Stimulated activated naive CD8-positive, alpha-beta T cell treated with anti-CD3 and anti-CD28 coated beads, Interleukin-15, amount 100 ng/mL, for 72 hours (primary cell): ENCODE data around the gene ZNF516.

Source experiments
- ATAC-seq: fragments of 150-1000 bp; cut with Tn5 transposase; 2 replicates; pipeline ENCODE4 v1.10.0; 2021; ENCODE audit warnings: mild to moderate bottlenecking, moderate library complexity
- DNase-seq, 2 donors: peaks; one replicate each; pipeline ENCODE4 v3.0.0; 2021 to 2022
- H3K27ac Mint-ChIP-seq, 2 donors: one replicate each; pipeline ENCODE4 v1.8.0; 2022; ENCODE audit warnings: mild to moderate bottlenecking in 2 of 2, mixed read lengths in 2 of 2, moderate library complexity in 2 of 2
- H3K27me3 Mint-ChIP-seq: one replicate; pipeline ENCODE4 v1.8.0; 2022; ENCODE audit warnings: mixed read lengths
- H3K4me1 Mint-ChIP-seq: one replicate; pipeline ENCODE4 v1.8.0; 2022; ENCODE audit warnings: mild to moderate bottlenecking, mixed read lengths
- H3K4me3 Mint-ChIP-seq, 2 donors: one replicate each; pipeline ENCODE4 v1.8.0; 2022; ENCODE audit warnings: mild to moderate bottlenecking in 2 of 2, mixed read lengths in 2 of 2, moderate library complexity in 1 of 2
- H3K9me3 Mint-ChIP-seq, 2 donors: one replicate each; pipeline ENCODE4 v1.8.0; 2022; ENCODE audit warnings: mixed read lengths in 2 of 2

ZNF516 gene

DNA sequence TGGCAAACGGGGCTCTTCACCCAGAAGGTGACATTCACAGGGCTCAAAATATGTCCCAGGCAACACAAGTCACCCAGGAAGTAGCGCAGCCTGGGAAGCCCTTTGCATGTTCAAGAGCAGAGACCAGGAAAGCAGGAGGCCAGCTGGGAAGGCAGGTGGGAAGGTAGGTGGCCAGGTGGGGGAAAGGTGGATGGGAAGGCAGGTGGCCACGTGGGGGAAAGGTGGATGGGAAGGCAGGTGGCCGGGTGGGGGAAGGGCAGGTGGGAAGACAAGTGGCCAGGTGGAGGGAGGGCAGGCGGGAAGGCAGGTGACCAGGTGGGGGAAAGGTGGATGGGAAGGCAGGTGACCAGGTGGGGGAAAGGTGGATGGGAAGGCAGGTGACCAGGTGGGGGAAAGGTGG lies 102.7 kb downstream of the ZNF516 start:
- peaks cover 6% of the 10 kb centered on the region for H3K27me3 Mint-ChIP-seq
- H3K27ac Mint-ChIP-seq = peak overlapping the region; percentile 34 to 87
- DNase-seq = no peak
- no peak overlapping the region for H3K4me3 Mint-ChIP-seq
- no peaks in the 10 kb centered on the region for H3K9me3 Mint-ChIP-seq
- peaks cover 60% of the 10 kb centered on the region for H3K4me1 Mint-ChIP-seq
- no peak for ATAC-seq

DNA sequence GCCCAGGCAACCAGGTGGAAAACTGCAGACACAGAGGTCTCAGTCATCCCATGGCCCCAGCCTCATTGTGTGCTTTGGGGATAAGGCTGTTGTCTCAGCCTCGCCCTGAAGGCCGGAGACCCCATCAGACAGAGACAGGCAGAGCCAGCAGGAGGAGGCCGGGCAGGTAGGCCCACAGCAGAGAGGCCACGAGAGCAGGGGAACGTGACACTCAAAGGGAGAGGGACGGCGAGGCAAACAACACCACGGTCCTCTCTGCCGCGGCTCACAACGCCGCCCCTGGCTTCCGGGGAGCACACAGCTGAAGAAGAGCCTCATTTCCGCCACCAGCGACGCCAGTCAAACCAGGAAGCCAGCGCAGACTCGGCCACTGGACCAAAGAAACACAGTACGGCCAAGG lies 103.3 kb downstream of the ZNF516 start:
- Mint-ChIP-seq H3K4me1 (peaks cover 64% of the 10 kb centered on the region), H3K27me3 (peaks cover 6% of the 10 kb centered on the region), H3K4me3 (no peak overlapping the region), H3K9me3 (no peaks in the 10 kb centered on the region), H3K27ac (peak overlapping the region in 1 of 2 donors; percentile 31)
- peak in 1 of 2 donors; percentile 7 for DNase-seq
- ATAC-seq = peak; percentile 5

DNA sequence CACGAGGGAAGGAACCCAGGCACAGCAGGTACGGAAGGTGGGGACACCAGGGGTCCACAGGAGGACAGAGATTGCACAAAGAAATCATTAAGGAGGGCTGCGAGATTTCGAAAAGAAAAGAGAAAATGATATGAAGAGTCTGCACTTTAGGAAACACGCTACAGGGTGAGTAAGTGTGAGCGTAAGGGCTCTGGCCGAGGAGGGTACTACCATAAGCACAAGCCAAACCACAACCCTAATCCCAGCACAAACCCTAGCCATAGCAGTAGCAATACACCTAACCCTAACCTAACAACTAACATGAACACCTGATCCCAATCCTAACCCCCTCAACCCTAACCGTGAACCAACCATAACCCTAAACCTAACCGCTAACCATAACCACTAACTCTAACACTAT lies 104.0 kb downstream of the ZNF516 start:
- no peaks in the 10 kb centered on the region for H3K9me3 Mint-ChIP-seq
- H3K27ac Mint-ChIP-seq = no peak overlapping the region
- no peak overlapping the region for H3K4me3 Mint-ChIP-seq

DNA sequence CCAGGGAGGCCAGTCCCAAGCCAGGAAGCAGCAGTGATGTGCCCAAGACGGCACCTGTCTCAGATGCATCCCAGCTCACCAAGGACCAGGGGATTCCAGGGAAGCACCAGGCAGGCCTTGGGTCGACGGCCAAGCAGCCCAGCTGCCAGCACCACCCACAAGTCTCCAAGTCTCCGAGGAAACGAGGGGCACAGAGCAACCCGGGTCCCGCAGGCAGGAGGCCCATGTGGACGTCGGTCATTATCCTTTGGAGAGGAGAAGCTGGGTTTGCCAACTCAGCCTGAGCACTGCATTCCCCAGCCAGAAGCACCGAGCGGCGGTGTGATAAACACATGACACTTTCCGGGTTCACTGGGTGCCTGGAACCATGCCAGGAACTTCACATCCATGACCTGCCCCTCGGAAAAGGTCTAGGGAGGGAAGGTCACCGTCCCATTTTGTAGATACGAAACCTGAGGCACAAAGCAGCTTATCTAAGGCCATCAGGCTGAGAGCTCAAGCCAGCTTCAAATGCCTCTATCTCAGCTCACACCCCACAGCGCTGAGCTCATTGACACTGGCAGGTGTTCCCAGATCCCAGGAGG lies 104.5 kb downstream of the ZNF516 start:
- H3K4me3 Mint-ChIP-seq = no peak overlapping the region
- H3K27ac Mint-ChIP-seq = no peak overlapping the region
- DNase-seq = peak in 1 of 2 donors; percentile 7
- H3K27me3 Mint-ChIP-seq = peaks cover 6% of the 10 kb centered on the region
- peaks cover 70% of the 10 kb centered on the region for H3K4me1 Mint-ChIP-seq
- H3K9me3 Mint-ChIP-seq = no peaks in the 10 kb centered on the region
- ATAC-seq = no peak

More for the DNA sequence above, 104.0 kb downstream of the ZNF516 start:
- Mint-ChIP-seq H3K27me3 (peaks cover 6% of the 10 kb centered on the region), H3K4me1 (peaks cover 65% of the 10 kb centered on the region)
- DNase-seq (peak in 1 of 2 donors; percentile 2), ATAC-seq (peak; percentile 14)

DNA sequence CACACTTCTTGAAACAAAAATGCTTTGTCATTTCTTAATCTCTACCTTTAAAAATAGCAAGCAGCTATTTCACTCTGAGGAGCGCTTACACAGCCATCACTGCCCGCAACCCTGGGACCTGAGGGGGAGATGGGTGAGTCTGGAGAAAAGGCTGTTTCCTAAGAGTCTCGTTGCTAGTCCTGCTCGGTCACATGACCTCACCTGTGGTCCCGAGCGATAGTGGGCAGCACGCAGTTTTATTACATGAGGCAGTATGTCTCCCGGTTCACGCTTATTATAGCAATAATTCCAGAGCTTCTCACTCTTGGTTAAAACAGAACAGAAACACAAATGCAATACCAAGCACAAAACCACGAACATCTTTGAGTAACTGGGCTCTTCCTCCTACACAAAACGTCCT lies 105.3 kb downstream of the ZNF516 start:
- H3K4me1 Mint-ChIP-seq = peaks cover 75% of the 10 kb centered on the region
- DNase-seq (peak in 1 of 2 donors; percentile 2), ATAC-seq (no peak)
- no peaks in the 10 kb centered on the region for H3K9me3 Mint-ChIP-seq
- H3K27ac Mint-ChIP-seq = no peak overlapping the region
- peaks cover 6% of the 10 kb centered on the region for H3K27me3 Mint-ChIP-seq
- H3K4me3 Mint-ChIP-seq = no peak overlapping the region

DNA sequence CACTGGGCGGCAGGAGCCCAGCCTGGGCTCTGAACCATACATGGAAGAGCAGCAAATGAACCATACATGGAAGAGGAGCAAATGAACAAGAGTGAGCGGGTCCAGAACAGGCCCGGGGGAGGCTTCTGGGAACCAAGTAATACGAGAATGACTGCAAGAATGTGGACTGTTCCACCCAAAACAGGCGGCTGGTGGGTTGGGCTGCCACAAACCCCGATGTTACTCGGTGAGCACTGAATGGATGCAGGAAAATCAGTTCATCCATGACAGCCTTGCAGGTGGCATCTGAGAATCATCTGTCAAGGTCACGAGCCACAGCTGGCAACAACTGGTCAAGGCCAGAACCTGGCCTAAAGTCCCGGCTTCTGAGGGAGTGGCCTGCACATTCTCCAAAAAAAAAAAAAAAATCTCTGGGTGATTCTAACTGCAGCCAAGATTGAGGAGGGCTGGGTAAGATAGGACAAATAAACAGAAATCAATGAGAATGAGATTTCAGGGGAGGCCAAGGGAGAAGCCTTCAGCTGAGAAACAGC lies 106.1 kb downstream of the ZNF516 start:
- peaks cover 79% of the 10 kb centered on the region for H3K4me1 Mint-ChIP-seq

DNA sequence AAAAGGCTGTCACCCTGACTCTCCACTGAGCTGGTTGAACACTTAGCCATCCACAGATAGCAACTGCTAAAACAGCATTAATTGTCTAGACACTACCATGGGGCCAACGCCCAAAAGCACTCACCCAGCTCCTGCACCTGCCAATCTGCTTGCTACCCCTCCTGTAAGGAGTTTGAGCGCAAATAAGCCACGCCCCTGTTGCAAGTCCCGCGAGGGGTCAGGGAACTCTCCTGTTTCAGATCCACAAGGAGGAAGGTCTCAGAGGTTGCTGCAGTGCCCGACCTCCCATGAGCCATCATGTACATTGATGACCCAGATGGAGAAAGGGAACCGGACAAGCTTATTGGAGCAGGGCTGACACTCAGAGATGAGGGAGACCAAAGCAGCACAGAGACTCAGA lies 106.8 kb downstream of the ZNF516 start:
- Mint-ChIP-seq H3K27ac (peak overlapping the region in 1 of 2 donors; percentile 63), H3K4me3 (no peak overlapping the region), H3K4me1 (peaks cover 86% of the 10 kb centered on the region), H3K9me3 (no peaks in the 10 kb centered on the region), H3K27me3 (peaks cover 6% of the 10 kb centered on the region)
- DNase-seq (peak in 1 of 2 donors; percentile 6), ATAC-seq (no peak)

More for the DNA sequence above, 106.1 kb downstream of the ZNF516 start:
- Mint-ChIP-seq H3K27ac (peak overlapping the region in 1 of 2 donors; percentile 63), H3K4me3 (no peak overlapping the region), H3K27me3 (peaks cover 6% of the 10 kb centered on the region), H3K9me3 (no peaks in the 10 kb centered on the region)
- DNase-seq (peak in 1 of 2 donors; percentile 4), ATAC-seq (no peak)

DNA sequence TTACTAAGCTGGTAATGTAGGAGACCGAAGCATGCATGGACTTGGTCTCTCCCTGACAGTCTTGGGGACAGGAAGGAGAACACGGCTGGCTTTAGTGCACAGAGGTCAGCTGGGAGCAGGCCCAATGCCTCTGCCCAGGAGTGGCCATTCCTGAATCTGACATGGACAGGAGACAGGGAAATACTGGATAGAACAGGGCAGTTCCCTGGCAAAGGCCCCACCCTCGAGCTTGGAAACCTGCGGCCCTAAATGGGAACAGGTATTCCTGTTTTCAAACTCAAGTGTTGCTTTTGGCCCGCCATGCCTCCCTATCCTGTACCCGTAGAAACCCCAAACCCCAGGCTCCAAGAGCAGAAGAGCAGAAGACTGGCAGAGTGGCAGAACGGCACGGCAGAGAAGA lies 107.4 kb downstream of the ZNF516 start:
- Mint-ChIP-seq H3K4me1 (peaks cover 87% of the 10 kb centered on the region), H3K27me3 (peaks cover 6% of the 10 kb centered on the region), H3K9me3 (no peaks in the 10 kb centered on the region), H3K27ac (no peak overlapping the region), H3K4me3 (no peak overlapping the region)
- ATAC-seq (no peak), DNase-seq (peak in 1 of 2 donors; percentile 3)

DNA sequence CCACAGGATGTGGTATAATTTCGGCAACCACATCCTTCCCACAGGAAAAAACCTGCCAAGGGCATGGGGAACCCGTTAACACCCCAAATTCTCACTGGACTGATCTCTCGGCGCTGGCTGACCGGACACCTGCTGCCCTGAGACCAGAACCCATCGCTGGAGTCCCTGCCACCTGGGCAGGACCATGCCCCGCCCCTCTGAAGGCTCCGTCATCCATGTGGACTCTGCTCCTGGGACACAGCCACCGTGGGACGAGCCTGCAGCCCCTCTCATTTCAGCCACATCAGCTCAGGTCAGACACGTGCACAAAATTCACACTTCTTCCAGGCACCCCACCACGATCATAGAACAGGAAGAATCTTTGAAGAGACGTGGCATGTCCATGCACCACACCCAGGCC lies 108.2 kb downstream of the ZNF516 start:
- peak overlapping the region; percentile 62 to 65 for H3K4me3 Mint-ChIP-seq
- peaks cover 6% of the 10 kb centered on the region for H3K27me3 Mint-ChIP-seq
- peaks cover 81% of the 10 kb centered on the region for H3K4me1 Mint-ChIP-seq
- ATAC-seq (no peak), DNase-seq (peak in 1 of 2 donors; percentile 7)
- no peaks in the 10 kb centered on the region for H3K9me3 Mint-ChIP-seq
- peak overlapping the region in 1 of 2 donors; percentile 37 for H3K27ac Mint-ChIP-seq

DNA sequence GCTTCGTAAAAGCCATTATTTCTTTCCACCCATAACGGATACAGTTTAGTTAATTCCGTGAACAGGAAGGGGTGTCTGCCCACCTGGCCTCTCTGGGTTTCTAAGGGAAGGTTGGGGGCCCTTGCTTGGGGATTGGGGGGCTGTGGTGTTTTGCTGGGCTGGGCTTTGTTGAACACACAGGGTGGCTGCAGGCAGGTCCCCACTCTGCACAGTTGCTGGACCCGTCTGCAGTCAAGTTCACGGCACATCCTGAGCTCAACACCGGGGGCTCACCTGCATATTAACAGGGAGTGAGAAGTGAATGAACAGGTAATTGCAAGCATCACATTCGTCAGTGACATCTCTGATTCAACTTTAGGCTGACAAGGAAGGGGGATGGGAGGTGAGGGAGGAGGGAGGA lies 109.0 kb downstream of the ZNF516 start:
- Mint-ChIP-seq H3K9me3 (no peaks in the 10 kb centered on the region), H3K27ac (no peak overlapping the region), H3K27me3 (peaks cover 6% of the 10 kb centered on the region), H3K4me1 (peaks cover 73% of the 10 kb centered on the region), H3K4me3 (peak overlapping the region; percentile 62 to 65)
- DNase-seq = peak in 1 of 2 donors; percentile 2
- ATAC-seq = no peak

DNA sequence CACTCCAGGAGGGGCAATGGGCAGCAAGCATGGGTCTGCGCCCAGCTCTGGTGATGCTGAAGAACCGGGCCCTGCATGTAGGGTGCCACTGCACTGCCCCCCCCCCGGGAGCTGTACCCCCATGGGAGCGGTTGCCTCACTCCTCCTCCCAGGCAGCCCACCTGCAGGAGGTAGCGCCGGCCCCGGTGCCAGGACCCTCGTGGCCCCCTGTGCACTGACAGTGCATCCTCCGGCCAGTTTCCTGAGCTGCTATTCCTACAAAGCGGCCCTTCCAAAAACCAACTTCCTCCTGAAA lies 109.4 kb downstream of the ZNF516 start:
- Mint-ChIP-seq H3K4me3 (no peak overlapping the region), H3K9me3 (no peaks in the 10 kb centered on the region), H3K27ac (no peak overlapping the region), H3K4me1 (peaks cover 72% of the 10 kb centered on the region), H3K27me3 (peaks cover 6% of the 10 kb centered on the region)
- DNase-seq (peak in 1 of 2 donors; percentile 6), ATAC-seq (no peak)

DNA sequence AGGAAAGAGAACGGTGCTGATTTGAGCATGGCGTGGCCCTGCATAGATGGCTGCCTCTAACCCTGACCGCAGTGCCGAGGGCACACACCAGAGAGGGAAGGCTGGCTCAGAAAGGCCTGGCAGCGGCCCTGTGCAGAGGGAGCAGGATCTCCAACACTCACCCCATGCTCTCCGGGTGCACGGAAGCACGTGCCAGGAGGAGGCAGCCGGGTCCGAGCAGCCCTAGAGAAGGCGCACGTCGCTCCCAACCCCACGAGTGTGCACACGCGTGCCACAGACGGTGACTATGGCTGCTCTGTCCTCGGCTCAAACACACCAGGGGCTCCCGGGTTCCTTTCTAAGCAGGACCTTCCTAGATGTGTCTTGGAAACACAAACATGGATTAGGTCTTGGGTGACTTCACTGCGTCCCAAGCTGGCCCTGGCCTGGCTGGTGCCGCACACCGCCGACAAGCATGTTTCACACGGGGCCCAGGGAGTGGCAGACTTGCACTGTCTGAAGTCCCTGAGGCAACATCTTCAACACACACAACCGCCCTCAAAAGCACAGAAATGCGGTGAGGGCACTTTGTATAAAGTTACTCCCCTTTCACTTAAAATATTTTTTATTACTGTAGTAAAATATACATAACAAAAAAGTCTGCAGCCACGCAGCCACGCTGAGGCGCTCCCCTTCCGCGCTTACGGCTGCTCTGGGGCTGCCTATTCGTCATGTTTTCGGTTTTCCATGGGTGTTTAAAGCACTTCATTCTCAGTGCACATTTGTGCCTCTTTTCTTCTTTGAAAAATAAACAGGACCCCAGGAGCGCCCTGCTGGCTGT lies 110.0 kb downstream of the ZNF516 start:
- DNase-seq (peak in 1 of 2 donors; percentile 4), ATAC-seq (no peak)
- Mint-ChIP-seq H3K27ac (peak overlapping the region in 1 of 2 donors; percentile 48), H3K27me3 (peaks cover 6% of the 10 kb centered on the region), H3K4me3 (no peak overlapping the region), H3K4me1 (peaks cover 72% of the 10 kb centered on the region), H3K9me3 (no peaks in the 10 kb centered on the region)

DNA sequence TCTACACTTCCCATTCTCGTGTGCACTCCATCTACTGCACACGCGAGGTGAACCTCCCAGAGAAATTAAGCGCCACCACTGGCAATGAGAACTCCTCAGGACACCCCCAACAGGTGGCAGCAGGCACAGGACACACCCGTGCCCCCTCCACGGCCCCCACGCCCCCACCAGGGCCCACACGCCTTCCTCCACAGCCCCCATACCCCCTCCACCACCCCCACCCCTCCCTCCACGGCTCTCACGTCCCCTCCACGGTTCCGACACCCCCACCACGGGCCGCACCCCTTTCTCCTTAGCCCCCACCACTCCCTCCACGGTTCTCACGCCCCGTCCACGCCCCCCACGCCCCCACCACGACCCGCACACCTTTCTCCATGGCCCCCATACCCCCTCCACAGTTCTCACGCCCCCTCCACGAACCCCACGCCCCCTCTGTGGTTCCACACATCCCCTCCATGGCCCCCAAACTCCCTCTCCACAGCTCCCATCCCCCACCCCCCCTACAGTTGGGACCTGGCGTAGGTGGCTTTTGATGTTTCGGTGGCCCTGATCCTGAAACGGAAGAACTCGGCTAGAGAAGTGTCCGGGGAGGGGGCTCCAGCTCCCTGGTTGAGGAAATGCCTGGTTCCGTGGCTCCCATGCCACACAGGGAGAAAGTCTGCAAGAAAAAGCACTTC lies 110.8 kb downstream of the ZNF516 start:
- Mint-ChIP-seq H3K4me3 (no peak overlapping the region), H3K4me1 (peaks cover 64% of the 10 kb centered on the region), H3K9me3 (no peaks in the 10 kb centered on the region), H3K27me3 (peaks cover 6% of the 10 kb centered on the region), H3K27ac (no peak overlapping the region)
- ATAC-seq (peak; percentile 53), DNase-seq (peak in 1 of 2 donors; percentile 3)

DNA sequence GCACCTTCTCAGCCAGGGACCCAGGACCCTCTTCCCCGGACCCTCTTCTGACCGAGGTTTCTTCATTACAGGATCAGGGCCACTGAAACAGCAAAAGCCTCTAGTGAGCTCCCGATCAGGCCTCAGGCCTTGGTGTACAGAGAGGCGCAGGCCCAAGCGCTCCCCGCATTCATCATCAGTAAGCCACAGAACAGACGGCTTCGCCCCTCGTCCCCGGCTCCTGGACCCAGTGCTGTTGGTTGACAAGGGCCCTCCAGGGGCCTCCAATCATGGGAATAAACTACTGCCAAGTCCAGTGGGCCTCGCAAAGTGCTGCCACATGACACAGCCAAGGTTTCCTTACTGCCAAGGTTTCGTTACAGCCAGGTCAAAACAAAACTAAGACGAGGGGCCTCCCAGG lies 111.4 kb downstream of the ZNF516 start:
- ATAC-seq = no peak
- DNase-seq = peak in 1 of 2 donors; percentile 8
- peak overlapping the region in 1 of 2 donors; percentile 57 for H3K27ac Mint-ChIP-seq

DNA sequence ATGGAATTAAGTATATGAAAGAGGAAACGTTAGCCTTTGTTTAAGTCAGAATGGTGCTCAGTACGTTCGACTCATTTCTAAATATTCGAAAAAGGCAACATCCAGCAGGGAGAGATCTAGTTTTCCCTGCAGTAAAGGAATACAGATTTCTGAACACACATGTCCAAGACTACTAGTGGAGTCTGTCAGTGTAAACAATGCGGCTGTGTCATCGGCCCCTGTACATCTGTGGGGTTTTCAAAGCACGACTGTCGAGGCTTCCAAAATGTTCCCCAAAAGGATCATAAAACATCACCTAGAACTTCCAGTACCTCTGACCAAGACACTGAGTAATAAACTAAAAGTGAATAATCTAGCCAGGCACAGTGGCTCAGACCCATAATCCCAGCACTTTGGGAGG lies 112.8 kb downstream of the ZNF516 start:
- DNase-seq (no peak), ATAC-seq (no peak)
- Mint-ChIP-seq H3K4me3 (no peak overlapping the region), H3K27me3 (no peaks in the 10 kb centered on the region), H3K27ac (no peak overlapping the region), H3K9me3 (no peaks in the 10 kb centered on the region), H3K4me1 (peaks cover 53% of the 10 kb centered on the region)

More for the DNA sequence above, 111.4 kb downstream of the ZNF516 start:
- H3K9me3 Mint-ChIP-seq = no peaks in the 10 kb centered on the region
- peaks cover 58% of the 10 kb centered on the region for H3K4me1 Mint-ChIP-seq
- H3K4me3 Mint-ChIP-seq = no peak overlapping the region
- peaks cover 4% of the 10 kb centered on the region for H3K27me3 Mint-ChIP-seq
